NCI-H2227 treated with DMSO at 0.1 percent for 48 hours (cell line): ENCODE results near the gene GGT1.
"Not testable (repeated sequence)": the region's sequence is repeated elsewhere in the genome, so short reads cannot be mapped to it uniquely, and the experiment has no call there.

Experiments used
- DNase-seq: peaks from one replicate; lab custom pipeline; 2025; lab: John Stamatoyannopoulos, UW

The GGT1 gene

GRCh38 chr22:24602847-24603769, at the start of gene GGT1:
GGT1 (plus strand) TSS chr22:24603193; CDS start chr22:24611082, 7,889 bp downstream.
- not testable (repeated sequence) for DNase-seq

- no peak for DNase-seq
Observed at GRCh38 chr22:24553597-24554312, 49.2 kb upstream of the GGT1 start.

- DNase-seq = no peak
Observed at GRCh38 chr22:24554313-24555164, 48.5 kb upstream of the GGT1 start, which contains the start of gene GUCD1. GUCD1 (minus strand) TSS chr22:24555138; CDS start chr22:24554991, 147 bp downstream.

- peak; percentile 93 for DNase-seq
Observed at GRCh38 chr22:24555165-24556039, 47.6 kb upstream of the GGT1 start, which contains the start of gene SNRPD3. SNRPD3 (plus strand) TSS chr22:24555999; CDS start chr22:24557675, 1,676 bp downstream.

- no peak for DNase-seq
Observed at GRCh38 chr22:24559471-24559870, 43.5 kb upstream of the GGT1 start.

GRCh38 chr22:24563246-24563645, 39.7 kb upstream of the GGT1 start:
- no peak for DNase-seq

- no peak for DNase-seq
Observed at GRCh38 chr22:24564376-24565058, 38.5 kb upstream of the GGT1 start.

GRCh38 chr22:24565077-24565476, 37.9 kb upstream of the GGT1 start:
- no peak for DNase-seq

- no peak for DNase-seq
Observed at GRCh38 chr22:24566899-24567511, 36.0 kb upstream of the GGT1 start.

GRCh38 chr22:24567668-24568067, 35.3 kb upstream of the GGT1 start:
- no peak for DNase-seq

GRCh38 chr22:24571266-24571665, 31.7 kb upstream of the GGT1 start:
- DNase-seq = no peak

GRCh38 chr22:24576778-24577177, 26.2 kb upstream of the GGT1 start:
- no peak for DNase-seq

- DNase-seq = no peak
Observed at GRCh38 chr22:24578355-24579257, 24.4 kb upstream of the GGT1 start.

GRCh38 chr22:24579258-24579601, 23.8 kb upstream of the GGT1 start:
- no peak for DNase-seq

GRCh38 chr22:24580276-24580675, 22.7 kb upstream of the GGT1 start:
- no peak for DNase-seq

GRCh38 chr22:24582056-24582814, 20.8 kb upstream of the GGT1 start:
- DNase-seq = no peak

- no peak for DNase-seq
Observed at GRCh38 chr22:24583221-24584165, 19.5 kb upstream of the GGT1 start.
